ENCODE measurements around the gene FN1.

Gene FN1

DNA sequence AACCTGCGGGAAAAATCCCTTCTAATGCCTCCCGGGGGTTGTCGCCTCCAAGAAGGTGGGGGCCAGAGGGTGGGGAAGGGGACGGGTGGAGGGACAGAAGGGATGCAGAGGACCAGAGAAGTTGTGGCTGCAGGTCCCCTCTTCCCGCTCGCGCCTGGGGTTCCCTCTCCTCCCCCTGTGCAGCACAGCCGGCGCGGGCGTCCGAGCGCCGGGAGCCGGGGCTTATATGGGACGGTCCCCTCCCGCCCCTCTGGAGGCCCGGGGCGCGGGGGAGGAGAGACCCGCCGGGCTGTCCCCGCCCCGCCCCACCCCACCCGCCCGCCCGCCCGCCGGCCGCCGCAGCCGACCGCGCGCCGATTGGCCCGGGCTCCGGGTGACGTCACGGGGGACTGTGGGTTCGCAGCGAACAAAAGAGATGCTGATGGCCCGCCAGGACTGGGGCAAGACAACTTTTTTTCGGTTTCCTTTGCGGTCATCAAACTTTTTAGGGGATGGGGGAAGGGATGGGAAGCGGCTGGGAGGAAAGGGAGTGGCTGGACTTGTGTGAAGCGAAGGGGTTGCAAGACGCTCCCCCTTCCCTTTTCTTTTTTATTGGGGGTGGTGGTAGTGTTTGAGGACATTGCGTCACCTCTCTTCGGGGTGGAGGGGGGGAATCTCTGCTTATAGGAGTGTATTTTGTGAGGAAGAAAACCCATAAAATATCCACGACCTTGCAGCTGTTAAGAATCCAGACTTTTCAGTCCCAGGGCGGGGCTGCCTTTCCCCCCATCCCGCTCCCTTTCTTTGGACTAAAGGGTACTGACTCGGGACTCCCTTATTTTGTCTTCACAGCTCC, at the start of gene FN1:
Gene FN1 (minus strand): TSS at position 199 of the 835 bp plus-strand sequence. CDS start 266 bp downstream, outside the sequence.
- DNase-seq = peak; percentile 84

GRCh38 chr2:215485032-215485431, 49.2 kb upstream of the FN1 start:
- DNase-seq = no peak

- no peak for DNase-seq
Observed at GRCh38 chr2:215484570-215484969, 48.7 kb upstream of the FN1 start.

DNA sequence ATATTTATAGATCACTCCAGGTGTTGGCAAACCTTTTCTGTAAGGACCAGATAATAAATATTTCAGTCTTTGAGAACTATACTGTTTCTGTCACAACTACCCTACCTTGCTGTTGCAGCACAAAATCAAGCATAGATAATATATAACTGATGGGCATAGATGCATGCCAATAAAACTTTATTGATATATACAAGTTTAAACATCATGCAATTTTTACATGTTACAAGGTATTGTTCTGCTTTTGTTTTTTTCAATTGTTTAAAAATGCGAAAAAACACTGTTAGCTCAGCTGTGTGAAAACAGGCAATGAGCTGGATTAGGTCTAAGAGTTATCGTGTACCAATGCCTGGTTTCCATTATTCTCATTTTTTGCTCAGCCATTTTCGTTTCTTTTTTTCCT, 47.6 kb upstream of the FN1 start:
- no peak for DNase-seq

- no peak for DNase-seq
Observed at GRCh38 chr2:215479536-215480240, 43.8 kb upstream of the FN1 start.

DNA sequence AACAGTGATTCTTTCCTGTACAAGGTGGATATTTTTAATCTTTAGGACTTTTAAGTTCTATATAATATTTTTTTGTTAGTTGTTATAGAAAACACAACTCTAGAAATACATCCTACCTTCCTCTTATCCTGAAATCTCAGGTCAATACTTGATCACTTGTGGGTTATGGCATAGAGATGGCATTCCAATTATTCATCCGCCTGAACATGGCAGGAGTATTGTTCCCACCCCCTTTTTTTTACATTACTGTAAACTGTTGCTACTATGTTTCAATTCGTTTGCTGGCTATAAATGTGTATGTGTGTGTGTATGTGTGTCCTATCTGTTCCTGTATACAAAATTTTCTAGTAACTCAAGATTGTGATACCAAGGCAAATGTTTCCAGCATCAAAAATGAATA, 43.3 kb upstream of the FN1 start:
- DNase-seq = no peak

DNA sequence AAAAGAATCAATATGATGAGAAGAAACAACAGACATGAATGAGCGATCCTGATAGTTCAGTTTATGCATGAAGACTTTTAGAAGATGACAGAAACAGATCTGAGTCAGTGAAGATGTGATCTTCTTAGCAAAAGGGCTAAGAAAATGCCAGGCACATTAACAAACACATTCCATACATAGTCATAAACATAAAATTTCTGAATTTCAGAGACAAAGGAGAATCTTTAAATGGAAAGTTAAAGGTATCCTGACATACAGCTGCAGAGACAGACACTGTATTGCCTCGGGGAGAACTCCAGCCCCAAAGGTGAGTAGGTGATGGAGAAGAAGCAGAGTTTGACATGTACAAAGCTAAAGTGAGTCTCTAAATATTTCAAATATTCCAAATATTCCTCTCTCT, 40.6 kb upstream of the FN1 start:
- DNase-seq = no peak

DNA sequence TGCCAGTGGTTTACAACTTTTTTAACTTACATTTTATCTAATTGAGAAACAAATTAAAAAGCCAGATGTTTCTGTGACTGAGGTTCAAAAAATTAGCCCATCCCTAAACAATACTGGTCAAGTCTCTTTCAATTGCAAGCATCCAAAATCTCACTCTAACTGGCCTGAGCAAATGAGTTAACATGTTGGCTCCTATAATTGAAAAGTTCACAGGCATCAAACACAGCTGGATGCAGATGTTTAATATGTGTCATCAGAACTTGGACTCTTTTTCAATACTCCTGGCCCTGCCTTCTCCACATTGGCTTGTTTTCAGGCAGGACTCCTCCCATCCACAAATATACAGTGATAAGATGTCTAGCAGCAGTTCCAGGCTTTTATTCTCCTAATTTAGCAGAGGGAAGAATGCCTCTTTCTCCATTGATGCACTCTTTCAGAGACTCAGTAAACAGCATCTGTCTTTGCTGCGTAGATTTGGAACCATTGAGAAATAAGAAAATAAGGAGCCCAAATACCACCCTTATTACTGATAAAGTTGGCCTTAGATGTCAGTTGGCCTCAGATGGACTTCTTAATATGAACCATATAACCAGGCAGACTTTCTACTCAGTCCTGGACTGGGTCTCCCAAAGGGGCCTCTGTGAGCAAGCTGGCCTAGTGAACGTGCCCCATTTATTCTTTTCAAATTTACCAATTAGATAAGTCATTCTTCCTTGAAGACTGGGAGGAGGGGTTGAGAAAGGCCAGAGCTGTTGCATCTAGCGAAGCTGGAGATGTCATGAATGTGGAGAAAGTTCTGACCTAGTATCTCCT, 30.4 kb upstream of the FN1 start:
- DNase-seq = no peak

DNA sequence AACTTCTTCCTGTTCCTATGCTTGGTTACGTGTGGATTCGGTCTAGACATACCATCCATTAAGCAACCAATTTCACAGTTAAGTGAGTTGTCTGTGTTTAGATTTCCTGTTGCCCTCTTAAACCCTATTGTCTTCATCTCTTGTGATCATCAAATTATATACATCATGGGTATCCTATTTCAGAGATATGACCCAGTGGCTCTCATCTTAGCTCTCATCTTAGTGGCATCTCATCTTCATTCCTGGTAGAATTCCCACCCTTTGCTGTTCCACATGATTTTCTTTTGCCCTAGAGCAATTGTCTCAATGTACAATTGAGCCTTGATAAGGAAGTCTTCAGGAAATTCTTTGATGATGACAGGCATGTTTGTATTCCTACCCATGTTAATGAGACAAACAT, 29.4 kb upstream of the FN1 start:
- no peak for DNase-seq

DNA sequence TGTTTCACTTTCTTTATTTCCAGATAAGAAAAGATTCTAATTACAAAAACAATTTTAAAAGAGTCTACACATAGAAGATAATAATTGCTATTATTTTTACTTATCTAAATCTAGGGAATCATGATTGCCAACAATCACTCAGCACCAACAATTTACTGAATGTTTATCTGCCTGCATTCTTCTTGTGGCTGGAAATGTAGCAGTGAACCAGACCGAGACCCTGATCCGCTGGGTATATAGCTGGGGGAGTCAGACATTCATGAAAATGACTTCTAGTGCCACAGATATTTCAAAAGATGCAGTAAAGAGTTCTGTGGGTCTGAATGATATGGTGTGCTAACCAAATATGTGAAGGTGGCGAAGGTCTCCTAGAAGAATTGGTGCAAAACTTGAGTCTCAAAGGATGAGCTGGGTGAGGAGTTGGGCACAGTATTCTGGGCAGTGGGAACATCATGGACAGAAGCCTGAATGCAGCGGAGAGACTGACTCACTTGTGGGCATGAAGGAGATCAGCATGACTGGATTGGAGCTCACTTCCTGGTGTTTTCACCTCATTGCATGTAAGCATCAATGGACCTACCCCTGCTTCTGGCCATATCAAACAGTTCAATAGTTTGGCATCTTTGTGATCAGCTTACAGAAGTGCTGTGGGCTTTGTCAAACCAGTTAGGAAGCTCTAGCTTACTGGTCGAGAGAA, 26.1 kb upstream of the FN1 start:
- DNase-seq = no peak

DNA sequence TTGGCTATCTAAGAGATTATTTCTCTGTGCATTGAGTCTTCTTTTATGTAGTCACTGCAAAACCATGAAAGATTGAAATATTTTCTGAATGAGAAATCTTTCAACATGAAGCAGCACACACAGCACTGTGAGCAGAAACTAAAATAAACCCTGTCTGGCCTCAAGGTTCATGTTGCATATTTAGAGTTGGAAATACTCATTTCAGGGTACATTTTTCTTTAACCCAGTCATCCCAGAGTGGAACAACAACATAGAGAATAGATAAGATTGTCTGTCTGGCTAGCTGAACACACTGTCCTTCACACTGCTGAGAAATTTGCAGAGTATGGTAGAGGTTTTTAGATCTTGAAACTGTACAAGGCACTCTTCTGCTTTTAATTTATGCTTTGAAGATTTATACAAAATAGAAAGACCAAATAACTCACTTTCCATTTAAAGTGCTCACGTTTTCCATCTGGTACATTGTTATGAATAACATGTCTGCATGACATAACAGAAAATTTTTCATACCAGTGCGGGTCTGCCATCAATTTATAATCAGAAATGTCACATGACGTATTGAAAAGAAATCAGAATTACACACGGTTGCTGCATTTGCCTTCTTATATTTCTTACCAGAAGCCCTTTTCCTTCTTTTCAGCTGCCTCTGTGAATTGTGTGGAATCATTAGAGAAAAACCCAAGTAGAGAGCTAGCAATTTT, 25.0 kb upstream of the FN1 start:
- DNase-seq = no peak

DNA sequence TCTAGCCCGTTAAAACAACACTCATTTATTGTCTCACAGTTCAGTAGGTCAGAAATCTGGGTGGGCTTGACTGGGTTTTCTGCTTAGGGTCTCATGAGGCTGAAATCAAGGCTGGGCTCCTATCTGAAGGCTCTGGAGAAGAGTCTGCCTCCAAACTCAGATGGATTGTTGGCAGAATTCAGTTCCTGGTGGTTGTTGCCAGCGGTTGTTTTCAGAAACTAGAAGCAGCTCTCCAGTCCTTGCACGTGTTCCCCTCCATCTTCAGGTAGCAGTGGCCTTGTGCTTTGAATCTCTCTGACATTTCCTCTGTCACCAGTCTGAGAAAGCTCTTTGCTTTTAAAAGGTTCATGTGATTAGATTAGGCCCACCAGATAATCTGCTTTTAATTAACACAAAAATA, 20.1 kb upstream of the FN1 start:
- DNase-seq = peak; percentile 22

DNA sequence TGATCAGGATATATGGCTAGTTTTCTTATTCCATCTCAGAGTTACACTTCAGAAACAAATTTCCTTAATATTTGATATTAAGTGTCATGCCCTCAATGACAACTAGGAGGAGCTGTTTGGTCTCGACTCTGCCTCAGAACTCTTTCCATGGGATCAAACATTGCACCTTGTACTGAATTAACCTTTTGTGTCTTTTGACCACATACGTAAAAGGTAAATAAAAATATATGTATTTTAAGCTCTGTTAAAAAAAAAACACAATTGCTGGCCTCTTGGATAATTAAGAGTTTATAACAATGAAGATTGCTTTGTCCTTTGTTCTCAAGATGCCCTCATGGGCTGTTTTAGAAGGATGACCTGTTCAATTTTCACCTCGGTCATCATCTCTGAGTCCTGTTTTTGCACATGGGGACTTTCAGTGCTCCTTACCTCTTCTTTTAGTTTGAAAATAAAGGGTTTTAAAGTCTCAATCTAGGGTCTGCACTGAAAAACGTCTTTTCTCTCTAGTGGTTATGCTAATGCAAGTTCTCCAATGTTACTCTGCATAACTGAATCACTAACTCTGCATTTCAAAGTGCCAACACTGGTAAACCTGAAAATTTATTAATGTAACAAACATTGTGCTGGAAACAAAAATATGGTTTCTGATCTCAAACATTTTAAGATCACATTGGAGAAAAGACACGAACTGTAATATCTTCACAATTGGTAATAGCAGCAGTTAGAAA, 18.8 kb upstream of the FN1 start:
- DNase-seq = peak; percentile 64

GRCh38 chr2:215452725-215453124, 16.9 kb upstream of the FN1 start:
- peak; percentile 27 for DNase-seq

DNA sequence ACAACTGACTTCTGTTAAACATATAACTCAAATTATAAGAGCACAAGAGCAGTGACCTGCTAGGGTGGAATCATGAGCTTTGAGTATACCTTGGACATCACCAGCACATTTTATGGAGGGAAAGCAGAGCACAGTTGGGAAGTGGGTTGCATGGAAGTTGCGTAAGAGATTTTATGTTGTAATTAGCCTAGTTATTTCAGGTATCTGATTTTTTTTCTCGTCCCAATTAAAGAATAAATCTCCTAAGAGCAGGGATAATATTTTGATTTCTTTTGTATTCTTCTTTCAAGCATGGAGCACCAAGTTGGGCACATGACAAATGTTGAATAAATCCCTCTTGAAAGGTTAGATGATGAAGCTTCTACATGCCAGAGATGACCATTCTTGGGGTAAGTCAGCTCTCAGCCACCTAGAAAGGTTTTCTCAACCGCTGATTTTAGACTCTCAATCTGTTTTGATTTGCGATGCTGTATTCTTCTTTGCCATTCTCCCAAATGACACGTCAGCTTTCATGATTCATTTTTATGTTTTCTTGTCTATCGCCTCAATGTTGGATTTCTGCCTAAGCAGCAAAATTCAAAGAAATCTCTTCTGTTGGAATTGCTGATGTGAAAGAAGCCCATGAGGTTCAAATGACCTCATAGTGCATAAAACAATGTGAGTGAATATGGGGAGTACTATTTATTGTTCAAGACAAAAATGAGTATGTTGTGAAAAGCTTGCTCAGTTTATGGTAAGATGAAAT, 15.3 kb upstream of the FN1 start:
- DNase-seq = no peak

GRCh38 chr2:215450188-215451011, 14.5 kb upstream of the FN1 start:
- DNase-seq = no peak

- no peak for DNase-seq
Observed at GRCh38 chr2:215447673-215448081, 11.8 kb upstream of the FN1 start.

DNA sequence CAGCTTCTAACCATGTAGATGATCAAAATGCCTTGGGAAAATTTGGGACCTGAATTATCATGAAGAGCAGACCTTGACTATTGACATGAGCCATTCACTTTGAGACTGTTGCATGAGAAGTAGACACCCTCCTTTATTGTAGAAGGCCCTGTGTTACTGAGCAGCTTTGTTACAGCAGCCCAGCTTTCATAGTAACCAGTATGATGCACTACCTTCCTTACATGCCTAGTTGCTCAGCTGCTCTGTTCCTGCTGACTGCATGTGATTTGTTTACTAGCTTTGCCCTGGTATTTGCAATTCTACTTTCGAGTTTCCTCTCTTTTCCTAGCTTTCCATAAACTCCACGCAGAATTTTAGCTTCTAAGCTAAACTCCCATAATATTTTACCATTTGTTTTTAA, 11.2 kb upstream of the FN1 start:
- no peak for DNase-seq

DNA sequence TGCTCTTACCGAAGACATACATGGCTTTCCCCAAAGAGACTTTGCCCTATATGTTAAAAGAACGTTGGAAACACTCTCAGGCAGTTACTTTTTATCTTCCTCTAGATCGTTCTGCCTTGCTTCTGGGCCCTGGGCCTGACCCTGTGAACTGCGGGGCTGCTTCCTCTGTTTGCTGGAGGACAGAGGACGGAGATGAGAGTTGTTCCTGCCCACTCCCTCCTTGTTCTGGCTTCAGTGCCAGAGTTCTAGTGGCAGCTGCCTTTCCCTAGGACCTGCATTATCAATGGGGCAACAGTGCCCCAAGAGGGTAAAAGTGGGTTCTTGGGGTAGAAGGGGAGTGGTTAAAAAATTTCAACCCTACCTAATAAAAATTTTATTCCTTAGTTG, 6.5 kb upstream of the FN1 start:
- peak; percentile 37 for DNase-seq

Measured in NCI-H82 (cell line).